IMR-90 (cell line): Measurements from ENCODE around the gene ZNF524. TPM values are rescaled to one million over a fixed set of nuclear protein-coding genes. Genes with fewer than 3 reads are reported as not detected.

ENCODE experiments used
- ATAC-seq: fragments of 200-7000 bp; cut with Tn5 transposase; 2 replicates; pipeline ENCODE4 v1.9.1; 2020; ENCODE audit warnings: low read depth, mild to moderate bottlenecking, moderate library complexity
- BruUV-seq: library from RNA; stranded (reverse); fragments of 400-500 nt; replicated peaks from 2 replicates; lab custom pipeline; 2021; lab: Mats Ljungman, UMichigan
- CTCF ChIA-PET: fragments of 300-600 bp; formaldehyde crosslinking; extraction: SDS; loops from one replicate; lab custom pipeline; 2021; ENCODE audit warnings: antibody characterized with exemption; lab: Yijun Ruan, JAX
- POLR2A ChIA-PET: fragments of 300-600 bp; sonication (Branson Sonifier 250); formaldehyde crosslinking; loops from one replicate; lab custom pipeline; 2022; ENCODE audit warnings: antibody characterized with exemption; ENCODE audit not compliant: unreplicated experiment; lab: Charles Lee
- DNase-seq: peaks from one replicate; pipeline ENCODE4 v3.0.0; 2013
- H2AFZ ChIP-seq: replicated peaks from 2 replicates; pipeline ENCODE3; 2013; ENCODE audit warnings: low read length, mild to moderate bottlenecking; ENCODE audit not compliant: poor library complexity
- H2AK5ac ChIP-seq: 2 replicates; pipeline ENCODE4 v1.6.1; 2013; ENCODE audit warnings: low read depth, low read length, inconsistent platforms
- H2AK9ac ChIP-seq: replicated peaks from 2 replicates; pipeline ENCODE3; 2013; ENCODE audit warnings: mild to moderate bottlenecking, low read depth, low read length, moderate library complexity; ENCODE audit not compliant: poor library complexity
- H2BK120ac ChIP-seq: 2 replicates; pipeline ENCODE4 v1.6.1; 2013; ENCODE audit warnings: low read depth, low read length, inconsistent platforms
- H2BK15ac ChIP-seq: 3 replicates; pipeline ENCODE4 v1.6.1; 2013; ENCODE audit warnings: low read depth, low read length, inconsistent platforms
- H2BK20ac ChIP-seq: 2 replicates; pipeline ENCODE4 v1.6.1; 2013; ENCODE audit warnings: low read depth, mild to moderate bottlenecking, inconsistent platforms, low read length, moderate library complexity
- H2BK5ac ChIP-seq: 2 replicates; pipeline ENCODE4 v1.6.1; 2013; ENCODE audit warnings: mild to moderate bottlenecking, low read depth, low read length, inconsistent platforms; ENCODE audit not compliant: poor library complexity, severe bottlenecking
- H3K14ac ChIP-seq: replicated peaks from 2 replicates; pipeline ENCODE4 v1.6.1; 2013; ENCODE audit warnings: low read depth, low read length, inconsistent platforms
- H3K18ac ChIP-seq: 2 replicates; pipeline ENCODE4 v1.6.1; 2013; ENCODE audit warnings: low read depth, low read length, control low read depth
- H3K23ac ChIP-seq: 2 replicates; pipeline ENCODE4 v1.6.1; 2013; ENCODE audit warnings: low read depth, low read length, inconsistent platforms
- H3K27ac ChIP-seq: 2 replicates; pipeline ENCODE4 v1.5.1; 2013; ENCODE audit warnings: mild to moderate bottlenecking, control low read depth, low read length; ENCODE audit not compliant: insufficient read depth
- H3K27me3 ChIP-seq: 2 replicates; pipeline ENCODE4 v1.6.1; 2013; ENCODE audit warnings: low read length; ENCODE audit not compliant: control insufficient read depth, insufficient read depth
- H3K36me3 ChIP-seq: 2 replicates; pipeline ENCODE4 v1.6.1; 2013; ENCODE audit warnings: low read length, mixed read lengths; ENCODE audit not compliant: control insufficient read depth, insufficient read depth
- H3K4ac ChIP-seq: 2 replicates; pipeline ENCODE4 v1.6.1; 2013; ENCODE audit warnings: low read depth, low read length, inconsistent platforms
- H3K4me1 ChIP-seq: 2 replicates; pipeline ENCODE4 v1.6.1; 2013; ENCODE audit warnings: low read length, mixed read lengths; ENCODE audit not compliant: control insufficient read depth, insufficient read depth
- H3K4me2 ChIP-seq: 2 replicates; pipeline ENCODE4 v1.6.1; 2013; ENCODE audit warnings: low read depth, mild to moderate bottlenecking, control low read depth, low read length, moderate library complexity
- H3K4me3 ChIP-seq: 2 replicates; pipeline ENCODE4 v1.5.1; 2013; ENCODE audit warnings: low read depth, mild to moderate bottlenecking, control low read depth, low read length, moderate library complexity; ENCODE audit not compliant: insufficient read depth
- H3K56ac ChIP-seq: 2 replicates; pipeline ENCODE4 v1.6.1; 2013; ENCODE audit warnings: low read length, inconsistent platforms; ENCODE audit not compliant: insufficient read depth; ENCODE audit errors: extremely low read depth
- H3K79me1 ChIP-seq, 2 experiments: 2 replicates each; pipeline ENCODE4 v1.6.1; 2013; ENCODE audit warnings: low read length in 2 of 2, inconsistent platforms in 1 of 2, low read depth in 1 of 2
- H3K9ac ChIP-seq: 2 replicates; pipeline ENCODE4 v1.6.1; 2013; ENCODE audit warnings: low read depth, low read length, control low read depth
- H3K9me1 ChIP-seq: 2 replicates; pipeline ENCODE4 v1.6.1; 2013; ENCODE audit warnings: low read length, inconsistent platforms; ENCODE audit not compliant: insufficient read depth
- H3K9me3 ChIP-seq: 2 replicates; pipeline ENCODE4 v1.6.1; 2013; ENCODE audit warnings: low read length; ENCODE audit not compliant: control insufficient read depth, insufficient read depth
- H4K20me1 ChIP-seq: 2 replicates; pipeline ENCODE4 v1.6.1; 2013; ENCODE audit warnings: low read length, inconsistent platforms; ENCODE audit not compliant: insufficient read depth
- H4K5ac ChIP-seq: 2 replicates; pipeline ENCODE4 v1.6.1; 2013; ENCODE audit warnings: mild to moderate bottlenecking, low read depth, low read length, control low read depth
- H4K8ac ChIP-seq, 2 experiments: 2 replicates each; pipeline ENCODE4 v1.6.1; 2013; ENCODE audit warnings: low read depth in 2 of 2, low read length in 2 of 2, control low read depth in 1 of 2, inconsistent platforms in 1 of 2
- H4K91ac ChIP-seq: 2 replicates; pipeline ENCODE4 v1.6.1; 2013; ENCODE audit warnings: low read depth, low read length, inconsistent platforms; ENCODE audit not compliant: insufficient read depth
- BHLHE40 ChIP-seq: fragments of 150-350 bp; IDR thresholded peaks from 2 replicates; pipeline ENCODE4 v1.6.1; 2016; ENCODE audit warnings: mild to moderate bottlenecking, low read depth, low read length
- CEBPB ChIP-seq: IDR thresholded peaks from 2 replicates; pipeline ENCODE4 v1.6.1; 2012; ENCODE audit warnings: low read depth, low read length, improper control_type of control experiment
- CHD1 ChIP-seq: IDR thresholded peaks from 2 replicates; pipeline ENCODE4 v1.6.1; 2012; ENCODE audit warnings: low read depth, low read length, improper control_type of control experiment
- FOS ChIP-seq: fragments of 150-350 bp; IDR thresholded peaks from 2 replicates; pipeline ENCODE4 v1.6.1; 2016; ENCODE audit warnings: low read depth, low read length
- MAFK ChIP-seq: IDR thresholded peaks from 2 replicates; pipeline ENCODE4 v1.6.1; 2012; ENCODE audit warnings: low read depth, low read length, improper control_type of control experiment
- MAZ ChIP-seq: IDR thresholded peaks from 2 replicates; pipeline ENCODE4 v1.6.1; 2012; ENCODE audit warnings: low read depth, mild to moderate bottlenecking, low read length, improper control_type of control experiment, moderate library complexity, borderline replicate concordance
- MXI1 ChIP-seq: IDR thresholded peaks from 2 replicates; pipeline ENCODE4 v1.6.1; 2012; ENCODE audit warnings: low read depth, mild to moderate bottlenecking, low read length, moderate library complexity, borderline replicate concordance
- NFE2L2 ChIP-seq: fragments of 150-350 bp; IDR thresholded peaks from 2 replicates; pipeline ENCODE4 v1.6.1; 2016; ENCODE audit warnings: low read depth, mild to moderate bottlenecking, low read length
- POLR2A ChIP-seq: IDR thresholded peaks from 2 replicates; pipeline ENCODE4 v1.6.1; 2012; ENCODE audit warnings: mild to moderate bottlenecking, low read depth, low read length
- RCOR1 ChIP-seq: IDR thresholded peaks from 2 replicates; pipeline ENCODE4 v1.6.1; 2012; ENCODE audit warnings: mild to moderate bottlenecking, low read length, improper control_type of control experiment; ENCODE audit not compliant: insufficient replicate concordance
- RFX5 ChIP-seq: IDR thresholded peaks from 2 replicates; pipeline ENCODE4 v1.8.0; 2012; ENCODE audit warnings: low read depth, mild to moderate bottlenecking, low read length, moderate library complexity
- SMC3 ChIP-seq: fragments of 150-350 bp; IDR thresholded peaks from 2 replicates; pipeline ENCODE4 v1.6.1; 2016; ENCODE audit warnings: low read depth, mild to moderate bottlenecking, antibody characterized with exemption, low read length, moderate library complexity
- WGBS, 2 experiments: methylation state at CpG; one replicate each; pipeline versions ENCODE4 v1.1.5 to v1.1.7; 2013; ENCODE audit warnings: missing lambda C conversion rate in 2 of 2; ENCODE audit not compliant: insufficient read length in 1 of 2; ENCODE audit errors: extremely low coverage in 2 of 2; 5-methylcytosine and 5-hydroxymethylcytosine counted together
- dilution Hi-C: fragments of 300-500 bp; cut with HindIII; formaldehyde crosslinking; loops from one replicate; pipeline ENCODE4 v1.14.3; 2018; ENCODE audit warnings: low sequenced_read_pairs; ENCODE audit not compliant: unreplicated experiment
- in situ Hi-C: fragments of 300-500 bp; cut with MboI; formaldehyde crosslinking; loops from 3 replicates; pipeline ENCODE4 v1.14.3; 2019; ENCODE audit warnings: low sequenced_read_pairs, inconsistent platforms, mixed read lengths
- intact Hi-C: fragments of 100-400 bp; cut with micrococcal nuclease; formaldehyde crosslinking; loops from 2 replicates; pipeline ENCODE4 v1.10.0; 2022
- polyA plus RNA-seq, 3 experiments: library from polyadenylated mRNA; depleted of rRNA; stranded (reverse); fragments of >200 nt; gene quantifications; 2 replicates each; pipeline ENCODE4 v1.2.3, GENCODE V29; 2012; ENCODE audit warnings: low replicate concordance in 1 of 3
- total RNA-seq: library from RNA; depleted of rRNA; stranded (reverse); fragments of >200 nt; gene quantifications from 2 replicates; pipeline ENCODE4 v1.2.3, GENCODE V29; 2012
- TF ChIP-seq, protein P1 (sequence below): fragments of 150-350 bp; IDR thresholded peaks from 2 replicates; pipeline ENCODE4 v1.6.1; 2016; ENCODE audit warnings: low read depth, mild to moderate bottlenecking, low read length, moderate library complexity, borderline replicate concordance
- TF ChIP-seq, protein P2 (sequence below): fragments of 150-350 bp; IDR thresholded peaks from 2 replicates; pipeline ENCODE4 v1.6.1; 2017; ENCODE audit warnings: mild to moderate bottlenecking, antibody characterized with exemption, low read length, low read depth
- TF ChIP-seq, protein P3 (sequence below): conservative IDR thresholded peaks from 2 replicates; pipeline ENCODE4 v1.5.1; 2012; ENCODE audit warnings: mild to moderate bottlenecking, low read depth, low read length, improper control_type of control experiment

ZNF524 gene
- total and polyA plus RNA-seq, 2 of the 4 experiments (the other 2 are of a cell fraction) = 2.3 to 6.6 TPM

DNA sequence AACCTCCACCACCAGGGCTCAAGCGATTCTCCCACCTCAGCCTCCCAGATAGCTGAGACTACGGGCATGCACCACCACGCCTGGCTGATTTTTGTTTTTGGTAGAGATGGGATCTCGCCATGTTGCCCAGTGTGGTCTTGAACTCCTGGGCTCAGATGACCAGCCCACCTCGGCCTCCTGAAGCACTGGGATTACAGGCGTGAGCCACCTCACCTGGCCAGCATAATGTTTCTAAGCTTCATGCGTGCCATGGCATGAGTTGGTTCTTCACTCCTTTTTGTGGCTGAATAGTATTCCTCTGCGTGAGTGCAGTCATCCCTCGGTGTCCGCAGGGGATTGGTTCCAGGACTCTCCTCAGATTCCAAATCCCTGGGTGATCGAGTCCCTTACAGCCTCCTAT, 15.2 kb upstream of the ZNF524 start:
- Histone ChIP-seq H3K27me3 (no peaks in the 10 kb centered on the region), H3K4me1 (peaks cover 14% of the 10 kb centered on the region), H2AK9ac (no peak overlapping the region), H4K91ac (no peak overlapping the region), H3K4me2 (no peak overlapping the region), H2BK120ac (no peak overlapping the region), H2BK5ac (no peak overlapping the region), H3K14ac (no peak overlapping the region), H2BK15ac (no peak overlapping the region), H3K23ac (no peak overlapping the region), H3K9me3 (no peaks in the 10 kb centered on the region), H4K5ac (no peak overlapping the region; the same call in 1 of the 2 replicates), H3K79me1 (peaks cover 3 to 13% of the 10 kb centered on the region in 2 experiments; a peak in 3 of 4 replicates), H4K8ac (peak overlapping the region in 1 of 2 experiments; percentile 5; a peak in 1 of 4 replicates), H4K20me1 (no peaks in the 10 kb centered on the region), H3K56ac (no peak overlapping the region), H3K9me1 (peaks cover 10% of the 10 kb centered on the region), H3K18ac (no peak overlapping the region), H3K36me3 (no peaks in the 10 kb centered on the region), H3K9ac (no peak overlapping the region), H3K4me3 (no peak overlapping the region), H3K27ac (no peak overlapping the region), H2AK5ac (no peak overlapping the region), H2AFZ (no peak overlapping the region), H2BK20ac (no peak overlapping the region), H3K4ac (peak overlapping the region; percentile 2; the same call in 1 of the 2 replicates)
- dilution Hi-C loops = no loop called here
- in situ Hi-C loops = no loop called here
- POLR2A ChIA-PET = no interaction called here
- 94% methylated on average over 3 of the region's 11 CpGs; no CpG with 5 or more reads in 1 of the 2 experiments for WGBS, 2 experiments
- intact Hi-C loops = no loop called here
- CTCF ChIA-PET = interaction anchor here (1.4 kb wide), 1 partner anchor 118 kb away, joined by 3 read pairs; no protein-coding TSS in a partner anchor
- TF ChIP-seq CHD1 (no peak), NFE2L2 (no peak), CEBPB (no peak), MAFK (no peak), BHLHE40 (no peak), MAZ (no peak), FOS (no peak), MXI1 (no peak), SMC3 (no peak), RFX5 (no peak), POLR2A (no peak), RCOR1 (no peak)
- TF ChIP-seq, protein P1, sequence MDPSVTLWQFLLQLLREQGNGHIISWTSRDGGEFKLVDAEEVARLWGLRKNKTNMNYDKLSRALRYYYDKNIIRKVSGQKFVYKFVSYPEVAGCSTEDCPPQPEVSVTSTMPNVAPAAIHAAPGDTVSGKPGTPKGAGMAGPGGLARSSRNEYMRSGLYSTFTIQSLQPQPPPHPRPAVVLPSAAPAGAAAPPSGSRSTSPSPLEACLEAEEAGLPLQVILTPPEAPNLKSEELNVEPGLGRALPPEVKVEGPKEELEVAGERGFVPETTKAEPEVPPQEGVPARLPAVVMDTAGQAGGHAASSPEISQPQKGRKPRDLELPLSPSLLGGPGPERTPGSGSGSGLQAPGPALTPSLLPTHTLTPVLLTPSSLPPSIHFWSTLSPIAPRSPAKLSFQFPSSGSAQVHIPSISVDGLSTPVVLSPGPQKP = no peak
- TF ChIP-seq, protein P2, sequence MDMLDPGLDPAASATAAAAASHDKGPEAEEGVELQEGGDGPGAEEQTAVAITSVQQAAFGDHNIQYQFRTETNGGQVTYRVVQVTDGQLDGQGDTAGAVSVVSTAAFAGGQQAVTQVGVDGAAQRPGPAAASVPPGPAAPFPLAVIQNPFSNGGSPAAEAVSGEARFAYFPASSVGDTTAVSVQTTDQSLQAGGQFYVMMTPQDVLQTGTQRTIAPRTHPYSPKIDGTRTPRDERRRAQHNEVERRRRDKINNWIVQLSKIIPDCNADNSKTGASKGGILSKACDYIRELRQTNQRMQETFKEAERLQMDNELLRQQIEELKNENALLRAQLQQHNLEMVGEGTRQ = no peak
- TF ChIP-seq, protein P3, sequence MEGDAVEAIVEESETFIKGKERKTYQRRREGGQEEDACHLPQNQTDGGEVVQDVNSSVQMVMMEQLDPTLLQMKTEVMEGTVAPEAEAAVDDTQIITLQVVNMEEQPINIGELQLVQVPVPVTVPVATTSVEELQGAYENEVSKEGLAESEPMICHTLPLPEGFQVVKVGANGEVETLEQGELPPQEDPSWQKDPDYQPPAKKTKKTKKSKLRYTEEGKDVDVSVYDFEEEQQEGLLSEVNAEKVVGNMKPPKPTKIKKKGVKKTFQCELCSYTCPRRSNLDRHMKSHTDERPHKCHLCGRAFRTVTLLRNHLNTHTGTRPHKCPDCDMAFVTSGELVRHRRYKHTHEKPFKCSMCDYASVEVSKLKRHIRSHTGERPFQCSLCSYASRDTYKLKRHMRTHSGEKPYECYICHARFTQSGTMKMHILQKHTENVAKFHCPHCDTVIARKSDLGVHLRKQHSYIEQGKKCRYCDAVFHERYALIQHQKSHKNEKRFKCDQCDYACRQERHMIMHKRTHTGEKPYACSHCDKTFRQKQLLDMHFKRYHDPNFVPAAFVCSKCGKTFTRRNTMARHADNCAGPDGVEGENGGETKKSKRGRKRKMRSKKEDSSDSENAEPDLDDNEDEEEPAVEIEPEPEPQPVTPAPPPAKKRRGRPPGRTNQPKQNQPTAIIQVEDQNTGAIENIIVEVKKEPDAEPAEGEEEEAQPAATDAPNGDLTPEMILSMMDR = no peak
- DNase-seq = no peak
- no TSS peak for BruUV-seq
- ATAC-seq = no peak
